DOHH2 (cell line): Measurements from ENCODE around the gene OSBPL2.

Source experiments
- H3F3A ChIP-seq: fragments of 200-600 bp; sonication (generic), shearing (Covaris generic); 2 replicates; pipeline ENCODE4 v1.6.0; 2016; ENCODE audit warnings: antibody characterized with exemption, mild to moderate bottlenecking; ENCODE audit not compliant: control insufficient read depth, insufficient read depth
- H3K27ac ChIP-seq: fragments of 200-600 bp; sonication (generic); 2 replicates; pipeline ENCODE4 v1.5.1; 2014; ENCODE audit warnings: low read depth, mild to moderate bottlenecking, low read length, moderate library complexity
- H3K27me3 ChIP-seq: fragments of 200-600 bp; sonication (generic); 2 replicates; pipeline ENCODE4 v1.6.1; 2014; ENCODE audit warnings: mild to moderate bottlenecking, low read length, mixed read lengths; ENCODE audit not compliant: control insufficient read depth
- H3K36me3 ChIP-seq: fragments of 200-600 bp; sonication (generic); 2 replicates; pipeline ENCODE4 v1.6.1; 2014; ENCODE audit warnings: mild to moderate bottlenecking, low read length, moderate library complexity, mixed read lengths; ENCODE audit not compliant: control insufficient read depth
- H3K4me1 ChIP-seq: fragments of 200-600 bp; sonication (generic); 2 replicates; pipeline ENCODE4 v1.6.1; 2014; ENCODE audit warnings: mild to moderate bottlenecking, low read length, mixed read lengths; ENCODE audit not compliant: control insufficient read depth
- H3K4me2 ChIP-seq: fragments of 200-600 bp; sonication (generic); 2 replicates; pipeline ENCODE4 v1.6.0; 2014; ENCODE audit warnings: mild to moderate bottlenecking, low read length, moderate library complexity
- H3K4me3 ChIP-seq: fragments of 200-600 bp; sonication (generic); 2 replicates; pipeline ENCODE4 v1.5.1; 2014; ENCODE audit warnings: mild to moderate bottlenecking, low read length, mixed read lengths
- H3K79me2 ChIP-seq: fragments of 200-600 bp; sonication (generic); 2 replicates; pipeline ENCODE4 v1.6.1; 2014; ENCODE audit warnings: mild to moderate bottlenecking, low read length, mixed read lengths; ENCODE audit not compliant: control insufficient read depth
- H3K9me2 ChIP-seq: fragments of 200-600 bp; sonication (generic); replicated peaks from 2 replicates; pipeline ENCODE4 v1.6.1; 2014; ENCODE audit warnings: mild to moderate bottlenecking, low read length, mixed read lengths; ENCODE audit not compliant: control insufficient read depth
- H3K9me3 ChIP-seq: fragments of 200-600 bp; sonication (generic); 2 replicates; pipeline ENCODE4 v1.6.1; 2014; ENCODE audit warnings: antibody characterized with exemption, low read length, mixed read lengths; ENCODE audit not compliant: control insufficient read depth, insufficient read depth
- H4K20me1 ChIP-seq: fragments of 200-600 bp; sonication (generic); 2 replicates; pipeline ENCODE4 v1.6.0; 2014; ENCODE audit warnings: low read depth, mild to moderate bottlenecking, antibody characterized with exemption, low read length, moderate library complexity; ENCODE audit not compliant: control insufficient read depth, insufficient read depth
- EZH2phosphoT487 ChIP-seq: fragments of 200-600 bp; sonication (generic); IDR thresholded peaks from 2 replicates; pipeline ENCODE4 v1.6.1; 2017; ENCODE audit warnings: borderline replicate concordance, mild to moderate bottlenecking, antibody characterized with exemption, low read length, moderate library complexity, mixed read lengths
- TF ChIP-seq, protein P1 (sequence below): fragments of 200-600 bp; sonication (generic); IDR thresholded peaks from one replicate; pipeline ENCODE4 v1.5.1; 2014; ENCODE audit warnings: antibody characterized with exemption, mild to moderate bottlenecking, low read depth, low read length; ENCODE audit not compliant: poor library complexity, severe bottlenecking

The OSBPL2 gene

DNA sequence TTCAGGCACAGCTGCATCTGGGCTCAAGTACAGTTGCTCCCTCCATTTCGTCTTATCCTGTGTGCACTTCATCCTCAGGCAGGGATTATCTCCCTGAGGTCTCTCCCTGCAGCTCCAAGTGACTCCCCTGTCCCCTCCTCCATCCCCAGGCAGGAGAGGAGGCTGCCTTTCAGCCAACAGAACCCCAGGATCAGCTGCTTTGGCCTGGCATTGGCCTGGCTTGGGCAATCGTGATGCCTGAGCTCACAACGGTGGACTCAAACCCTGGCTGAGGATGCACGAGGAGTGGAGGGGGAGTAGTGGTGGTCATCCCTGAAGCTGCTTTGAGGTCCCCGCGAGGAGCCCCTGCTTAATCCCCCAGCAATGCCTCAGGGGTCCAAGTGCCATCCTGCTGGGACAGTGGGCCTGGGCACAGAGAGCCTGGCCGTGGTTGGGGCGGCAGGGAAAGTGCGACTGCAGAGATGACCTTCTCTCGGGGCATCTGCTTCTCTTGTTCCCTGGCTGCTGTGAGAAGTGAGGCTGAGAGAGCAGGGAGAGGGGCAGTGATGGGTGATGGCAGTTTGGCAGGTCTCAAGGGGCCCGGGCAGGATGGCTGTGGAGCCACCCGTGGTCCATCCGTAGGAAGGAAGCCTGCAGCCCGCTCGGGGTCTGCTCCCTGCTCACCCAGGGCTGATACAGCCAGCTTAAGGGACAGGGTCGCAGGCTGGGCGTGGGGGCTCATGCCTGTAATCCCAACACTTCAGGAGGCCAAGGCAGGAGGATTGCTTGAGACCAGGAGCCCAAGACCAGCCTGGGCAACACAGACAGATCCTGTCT, 12.3 kb upstream of the OSBPL2 start:
- Histone ChIP-seq H3K4me1 (no peaks in the 10 kb centered on the region), H4K20me1 (0 out of 2 replicates have a peak, but pooled peaks cover 4% of the 10 kb centered on the region), H3K27me3 (peaks cover 9% of the 10 kb centered on the region), H3K9me3 (no peaks in the 10 kb centered on the region; the same call in 1 of the 2 replicates), H3K27ac (no peak overlapping the region), H3K79me2 (no peaks in the 10 kb centered on the region), H3K36me3 (no peaks in the 10 kb centered on the region), H3K4me3 (no peak overlapping the region), H3K9me2 (no peaks in the 10 kb centered on the region), H3K4me2 (no peak overlapping the region), H3F3A (no peaks in the 10 kb centered on the region)
- TF ChIP-seq, protein P1, sequence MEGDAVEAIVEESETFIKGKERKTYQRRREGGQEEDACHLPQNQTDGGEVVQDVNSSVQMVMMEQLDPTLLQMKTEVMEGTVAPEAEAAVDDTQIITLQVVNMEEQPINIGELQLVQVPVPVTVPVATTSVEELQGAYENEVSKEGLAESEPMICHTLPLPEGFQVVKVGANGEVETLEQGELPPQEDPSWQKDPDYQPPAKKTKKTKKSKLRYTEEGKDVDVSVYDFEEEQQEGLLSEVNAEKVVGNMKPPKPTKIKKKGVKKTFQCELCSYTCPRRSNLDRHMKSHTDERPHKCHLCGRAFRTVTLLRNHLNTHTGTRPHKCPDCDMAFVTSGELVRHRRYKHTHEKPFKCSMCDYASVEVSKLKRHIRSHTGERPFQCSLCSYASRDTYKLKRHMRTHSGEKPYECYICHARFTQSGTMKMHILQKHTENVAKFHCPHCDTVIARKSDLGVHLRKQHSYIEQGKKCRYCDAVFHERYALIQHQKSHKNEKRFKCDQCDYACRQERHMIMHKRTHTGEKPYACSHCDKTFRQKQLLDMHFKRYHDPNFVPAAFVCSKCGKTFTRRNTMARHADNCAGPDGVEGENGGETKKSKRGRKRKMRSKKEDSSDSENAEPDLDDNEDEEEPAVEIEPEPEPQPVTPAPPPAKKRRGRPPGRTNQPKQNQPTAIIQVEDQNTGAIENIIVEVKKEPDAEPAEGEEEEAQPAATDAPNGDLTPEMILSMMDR, result no peak
- no peak for TF ChIP-seq EZH2phosphoT487

DNA sequence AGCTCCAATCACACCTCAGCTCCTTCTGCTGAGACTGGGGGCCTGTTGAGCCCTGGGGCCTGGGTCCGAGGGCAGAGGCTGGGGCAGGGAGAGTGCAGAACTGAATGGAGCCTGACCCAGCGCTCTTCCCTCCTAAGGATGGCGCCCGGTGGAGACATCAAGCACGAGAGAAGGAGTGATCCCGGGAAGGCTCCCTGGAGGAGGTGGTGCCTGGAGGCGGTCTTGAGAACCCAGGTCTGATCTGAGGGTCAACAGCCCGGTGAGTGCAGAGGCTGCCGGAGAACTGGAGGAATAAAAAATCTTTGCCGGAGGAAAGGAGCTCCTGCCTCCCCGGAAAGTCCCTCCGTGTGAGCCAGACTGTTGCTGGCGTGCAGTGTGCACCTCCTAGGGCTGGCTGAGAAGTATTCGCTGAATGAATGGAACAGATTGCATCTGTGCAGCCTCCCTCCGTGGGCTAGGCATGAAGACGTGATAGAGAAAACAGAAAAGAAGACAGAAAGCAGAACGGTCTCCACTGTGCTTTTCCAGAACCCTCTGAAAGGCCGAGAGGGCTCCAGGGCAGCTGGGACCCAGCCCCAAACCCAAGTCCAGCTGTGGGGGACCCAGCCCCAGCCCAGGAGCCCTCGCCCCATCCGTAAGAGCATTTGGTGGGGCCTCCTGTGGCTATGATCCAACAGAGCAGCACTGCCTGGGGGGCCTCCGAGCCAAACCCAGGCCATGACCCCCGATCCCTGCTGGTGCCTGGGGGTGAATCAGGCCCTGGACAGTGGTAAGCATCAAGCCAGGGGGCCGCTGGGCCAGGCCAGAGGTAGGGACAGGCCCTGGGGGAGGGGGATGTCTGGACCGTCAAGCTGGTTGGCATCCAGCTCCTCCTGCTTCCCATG, 11.4 kb upstream of the OSBPL2 start:
- Histone ChIP-seq H3K9me2 (no peaks in the 10 kb centered on the region), H3K79me2 (no peaks in the 10 kb centered on the region), H3K4me1 (no peaks in the 10 kb centered on the region), H4K20me1 (0 out of 2 replicates have a peak, but pooled peaks cover 4% of the 10 kb centered on the region), H3K4me2 (no peak overlapping the region), H3K27me3 (no peaks in the 10 kb centered on the region), H3K36me3 (no peaks in the 10 kb centered on the region), H3K27ac (no peak overlapping the region), H3K9me3 (no peaks in the 10 kb centered on the region; the same call in 1 of the 2 replicates), H3F3A (no peaks in the 10 kb centered on the region), H3K4me3 (no peak overlapping the region)
- no peak for TF ChIP-seq EZH2phosphoT487
- TF ChIP-seq, protein P1, result no peak

DNA sequence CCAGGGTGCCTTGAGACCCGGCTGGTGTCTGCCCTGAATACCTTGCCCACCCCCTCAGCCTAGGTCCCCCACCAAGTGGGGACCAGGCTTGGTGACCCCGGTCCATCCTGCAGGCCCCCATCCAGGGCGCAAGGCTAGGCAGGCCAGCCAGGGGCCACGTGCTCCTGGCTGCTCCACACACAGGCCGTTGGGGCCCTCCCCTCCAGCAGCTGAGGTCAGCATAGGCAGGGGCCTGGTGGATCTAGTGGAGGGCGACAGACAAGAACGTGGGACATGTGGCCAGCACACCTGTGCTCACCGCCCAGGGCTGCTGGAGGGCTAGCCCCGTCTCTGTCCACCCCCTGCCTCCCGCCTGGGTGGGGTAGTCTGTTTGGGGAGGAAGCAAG, 10.7 kb upstream of the OSBPL2 start:
- Histone ChIP-seq H3K36me3 (no peaks in the 10 kb centered on the region), H3K79me2 (no peaks in the 10 kb centered on the region), H3K4me3 (no peak overlapping the region), H3F3A (no peaks in the 10 kb centered on the region), H3K4me2 (no peak overlapping the region), H3K27ac (no peak overlapping the region), H3K9me2 (no peaks in the 10 kb centered on the region), H3K9me3 (no peaks in the 10 kb centered on the region; the same call in 1 of the 2 replicates), H3K4me1 (no peaks in the 10 kb centered on the region), H3K27me3 (no peaks in the 10 kb centered on the region), H4K20me1 (0 out of 2 replicates have a peak, but pooled peaks cover 2% of the 10 kb centered on the region)
- TF ChIP-seq, protein P1, result no peak
- TF ChIP-seq EZH2phosphoT487, result no peak
